KMS-11 (cell line): ENCODE data around the gene SERPINA3.

Experiments
- H2AFZ ChIP-seq: fragments of 200-600 bp; sonication (generic); 2 replicates; pipeline ENCODE4 v1.6.1; 2016; ENCODE audit warnings: antibody characterized with exemption, mixed run types, low read depth
- H3K27ac ChIP-seq: fragments of 200-600 bp; sonication (generic); 2 replicates; pipeline ENCODE4 v1.6.1; 2016; ENCODE audit warnings: mild to moderate bottlenecking, mixed run types
- H3K27me3 ChIP-seq: fragments of 200-600 bp; sonication (generic); 2 replicates; pipeline ENCODE4 v1.6.1; 2017; ENCODE audit warnings: mild to moderate bottlenecking, low read depth, mixed run types, moderate library complexity; ENCODE audit not compliant: insufficient read depth
- H3K36me3 ChIP-seq: fragments of 200-600 bp; sonication (generic); 2 replicates; pipeline ENCODE4 v1.6.1; 2017; ENCODE audit warnings: mild to moderate bottlenecking, mixed run types; ENCODE audit not compliant: insufficient read depth
- H3K4me1 ChIP-seq: fragments of 200-600 bp; sonication (generic); 2 replicates; pipeline ENCODE4 v1.6.1; 2016; ENCODE audit warnings: mild to moderate bottlenecking, low read depth, mixed run types; ENCODE audit not compliant: poor library complexity, severe bottlenecking
- H3K4me2 ChIP-seq: fragments of 200-600 bp; sonication (generic); 2 replicates; pipeline ENCODE4 v1.7.0; 2016; ENCODE audit warnings: mild to moderate bottlenecking, mixed run types
- H3K4me3 ChIP-seq: fragments of 200-600 bp; sonication (generic); IDR thresholded peaks from 2 replicates; pipeline ENCODE4 v1.6.1; 2017; ENCODE audit warnings: low read depth, low read length, mixed read lengths; ENCODE audit not compliant: insufficient read depth
- H3K79me2 ChIP-seq: fragments of 200-600 bp; sonication (generic); 2 replicates; pipeline ENCODE4 v1.6.1; 2016; ENCODE audit warnings: low read depth, mixed run types; ENCODE audit not compliant: insufficient read depth
- H3K9ac ChIP-seq: fragments of 200-600 bp; sonication (generic); 2 replicates; pipeline ENCODE4 v1.6.1; 2016; ENCODE audit warnings: mild to moderate bottlenecking, mixed run types
- H4K20me1 ChIP-seq: fragments of 200-600 bp; sonication (generic); 2 replicates; pipeline ENCODE4 v1.6.1; 2016; ENCODE audit warnings: mild to moderate bottlenecking, mixed run types; ENCODE audit not compliant: insufficient read depth
- CTCF ChIP-seq: fragments of 200-600 bp; sonication (generic); conservative IDR thresholded peaks from 2 replicates; pipeline ENCODE4 v1.6.1; 2017; ENCODE audit warnings: low read depth, mild to moderate bottlenecking, antibody characterized with exemption, low read length, moderate library complexity, mixed read lengths

Gene SERPINA3

GRCh38 chr14:94665544-94665943, 53.4 kb downstream of the SERPINA3 start:
- Histone ChIP-seq H3K9ac (no peak overlapping the region), H3K27me3 (no peaks in the 10 kb centered on the region), H3K27ac (no peak overlapping the region), H3K4me2 (no peak overlapping the region), H2AFZ (no peak overlapping the region), H3K79me2 (no peaks in the 10 kb centered on the region), H3K36me3 (no peaks in the 10 kb centered on the region), H3K4me3 (no peak overlapping the region), H3K4me1 (no peaks in the 10 kb centered on the region), H4K20me1 (no peaks in the 10 kb centered on the region)
- no peak for TF ChIP-seq CTCF

GRCh38 chr14:94670692-94671285, 58.6 kb downstream of the SERPINA3 start:
- H3K27me3 ChIP-seq = no peaks in the 10 kb centered on the region
- H3K4me2 ChIP-seq = no peak overlapping the region
- H3K9ac ChIP-seq = no peak overlapping the region
- H3K27ac ChIP-seq = no peak overlapping the region
- H3K4me1 ChIP-seq = no peaks in the 10 kb centered on the region
- H3K4me3 ChIP-seq = no peak overlapping the region
- no peaks in the 10 kb centered on the region for H3K79me2 ChIP-seq
- no peak for TF ChIP-seq CTCF
- H3K36me3 ChIP-seq = no peaks in the 10 kb centered on the region
- H2AFZ ChIP-seq = no peak overlapping the region
- H4K20me1 ChIP-seq = no peaks in the 10 kb centered on the region

GRCh38 chr14:94671870-94672444, 59.8 kb downstream of the SERPINA3 start:
- H2AFZ ChIP-seq = no peak overlapping the region
- H3K4me3 ChIP-seq = no peak overlapping the region
- no peaks in the 10 kb centered on the region for H3K4me1 ChIP-seq
- H3K27me3 ChIP-seq = no peaks in the 10 kb centered on the region
- no peaks in the 10 kb centered on the region for H4K20me1 ChIP-seq
- H3K4me2 ChIP-seq = no peak overlapping the region
- H3K79me2 ChIP-seq = no peaks in the 10 kb centered on the region
- no peaks in the 10 kb centered on the region for H3K36me3 ChIP-seq
- no peak for TF ChIP-seq CTCF
- H3K27ac ChIP-seq = no peak overlapping the region
- H3K9ac ChIP-seq = no peak overlapping the region

GRCh38 chr14:94673071-94673470, 60.9 kb downstream of the SERPINA3 start:
- no peak for TF ChIP-seq CTCF
- no peaks in the 10 kb centered on the region for H3K4me1 ChIP-seq
- H3K4me2 ChIP-seq = no peak overlapping the region
- H3K79me2 ChIP-seq = no peaks in the 10 kb centered on the region
- no peak overlapping the region for H3K4me3 ChIP-seq
- no peak overlapping the region for H3K27ac ChIP-seq
- H3K27me3 ChIP-seq = no peaks in the 10 kb centered on the region
- no peak overlapping the region for H2AFZ ChIP-seq
- H3K9ac ChIP-seq = no peak overlapping the region
- no peaks in the 10 kb centered on the region for H3K36me3 ChIP-seq
- no peaks in the 10 kb centered on the region for H4K20me1 ChIP-seq
